Body of pancreas (tissue), 4 donors: ENCODE data around the gene SH3YL1.

Source experiments
- CTCF ChIP-seq, 7 experiments: fragments of 450-650 bp in 4 of 7; fragments of 200-600 bp in 3 of 7; sonication (generic) in 3 of 7; IDR thresholded peaks; one replicate each; pipeline ENCODE4 v1.5.1; 2016 to 2019; ENCODE audit warnings: antibody characterized with exemption in 7 of 7
- POLR2A ChIP-seq, 3 donors: fragments of 450-650 bp; IDR thresholded peaks; one replicate each; pipeline ENCODE4 v1.6.1; 2016; ENCODE audit warnings: antibody characterized with exemption in 3 of 3, mild to moderate bottlenecking in 2 of 3

GRCh38 chr2:199041-199966 lies 64.5 kb downstream of the SH3YL1 start:
- TF ChIP-seq CTCF (IDR thresholded peaks at IDR 0.05) (no peak), POLR2A (IDR thresholded peaks at IDR 0.05) (no peak)
